GM23338 (cell line): ENCODE measurements around the gene RBP5. TPM values are rescaled to one million over a fixed set of nuclear protein-coding genes. Genes with fewer than 3 reads are reported as not detected.

Experiments used
- ATAC-seq: fragments of 200-7000 bp; cut with Tn5 transposase; 3 replicates; pipeline ENCODE4 v1.9.1; 2020
- DNase-seq: peaks from one replicate; pipeline ENCODE4 v3.0.0-alpha.2; 2015; ENCODE audit warnings: low spot score
- H2AFZ ChIP-seq: fragments of 200-600 bp; sonication (generic); 2 replicates; pipeline ENCODE4 v1.8.0; 2016; ENCODE audit warnings: antibody characterized with exemption, mild to moderate bottlenecking, moderate library complexity
- H3F3A ChIP-seq: fragments of 200-600 bp; sonication (generic); replicated peaks from 2 replicates; pipeline ENCODE4 v1.8.0; 2017; ENCODE audit warnings: antibody characterized with exemption, mixed run types, low read depth
- H3K27ac ChIP-seq: fragments of 200-600 bp; sonication (generic); 2 replicates; pipeline ENCODE4 v1.6.1; 2016; ENCODE audit warnings: low read depth
- H3K27me3 ChIP-seq: fragments of 200-600 bp; sonication (generic); 2 replicates; pipeline ENCODE4 v1.8.0; 2016; ENCODE audit warnings: mild to moderate bottlenecking, mixed run types, moderate library complexity; ENCODE audit not compliant: insufficient read depth
- H3K36me3 ChIP-seq: fragments of 200-600 bp; sonication (generic); 2 replicates; pipeline ENCODE4 v1.8.0; 2016; ENCODE audit warnings: mild to moderate bottlenecking; ENCODE audit not compliant: insufficient read depth
- H3K4me1 ChIP-seq: fragments of 200-600 bp; sonication (generic); 2 replicates; pipeline ENCODE4 v1.8.0; 2016; ENCODE audit warnings: mild to moderate bottlenecking, moderate library complexity; ENCODE audit not compliant: insufficient read depth
- H3K4me2 ChIP-seq: fragments of 200-600 bp; sonication (generic); 2 replicates; pipeline ENCODE4 v1.7.1; 2017; ENCODE audit warnings: mixed run types
- H3K4me3 ChIP-seq: fragments of 200-600 bp; sonication (generic); 2 replicates; pipeline ENCODE4 v1.6.1; 2016; ENCODE audit warnings: mixed run types
- H3K79me2 ChIP-seq: fragments of 200-600 bp; sonication (generic); replicated peaks from 2 replicates; pipeline ENCODE4 v1.8.0; 2017; ENCODE audit warnings: mild to moderate bottlenecking; ENCODE audit not compliant: insufficient read depth
- H3K9me2 ChIP-seq: fragments of 200-600 bp; sonication (generic); 2 replicates; pipeline ENCODE4 v1.8.0; 2017; ENCODE audit not compliant: insufficient read depth
- H4K20me1 ChIP-seq: fragments of 200-600 bp; sonication (generic); replicated peaks from 2 replicates; pipeline ENCODE4 v1.8.0; 2017; ENCODE audit warnings: mild to moderate bottlenecking; ENCODE audit not compliant: insufficient read depth
- H3K27ac Mint-ChIP-seq: 2 replicates; pipeline ENCODE4 v1.8.0; 2020; ENCODE audit warnings: inconsistent platforms, mild to moderate bottlenecking, moderate library complexity, mixed read lengths
- H3K27me3 Mint-ChIP-seq: 3 replicates; pipeline ENCODE4 v1.8.0; 2022; ENCODE audit warnings: low read depth, mild to moderate bottlenecking, moderate library complexity, mixed read lengths, inconsistent platforms; ENCODE audit not compliant: insufficient read depth, poor library complexity
- H3K36me3 Mint-ChIP-seq: 3 replicates; pipeline ENCODE4 v1.8.0; 2021; ENCODE audit warnings: low read depth, mild to moderate bottlenecking, inconsistent platforms, moderate library complexity, mixed read lengths
- H3K4me1 Mint-ChIP-seq: 3 replicates; pipeline ENCODE4 v1.8.0; 2020; ENCODE audit warnings: mild to moderate bottlenecking, inconsistent platforms, mixed read lengths
- H3K4me3 Mint-ChIP-seq: 3 replicates; pipeline ENCODE4 v1.8.0; 2021; ENCODE audit warnings: moderate library complexity, mild to moderate bottlenecking, inconsistent platforms, mixed read lengths
- H3K9me3 Mint-ChIP-seq: 3 replicates; pipeline ENCODE4 v1.8.0; 2020; ENCODE audit warnings: moderate library complexity, mild to moderate bottlenecking, inconsistent platforms, mixed read lengths
- CREB1 ChIP-seq: fragments of 250-450 bp; sonication (Bioruptor Pico); IDR thresholded peaks from 2 replicates; pipeline ENCODE4 v1.5.0; 2020; ENCODE audit warnings: low read depth, mild to moderate bottlenecking, moderate library complexity
- JUNB ChIP-seq: IDR thresholded peaks from one replicate; pipeline ENCODE4 v1.6.1; 2016; ENCODE audit warnings: antibody characterized with exemption; ENCODE audit not compliant: unreplicated experiment
- NANOG ChIP-seq: IDR thresholded peaks from 2 replicates; pipeline ENCODE4 v1.6.1; 2016; ENCODE audit warnings: antibody characterized with exemption, borderline replicate concordance
- POLR2AphosphoS5 ChIP-seq: IDR thresholded peaks from 2 replicates; pipeline ENCODE4 v1.6.1; 2016; ENCODE audit warnings: antibody characterized with exemption, low read depth
- ZNF114 ChIP-seq: fragments of 250-450 bp; sonication (Bioruptor Pico); IDR thresholded peaks from 2 replicates; pipeline ENCODE4 v1.5.0; 2020; ENCODE audit warnings: mild to moderate bottlenecking, moderate library complexity
- ZNF331 ChIP-seq: fragments of 250-450 bp; sonication (Bioruptor Pico); IDR thresholded peaks from 2 replicates; pipeline ENCODE4 v1.5.0; 2020; ENCODE audit warnings: low read depth, mild to moderate bottlenecking, moderate library complexity
- polyA plus RNA-seq: library from polyadenylated mRNA; unstranded; fragments of >200 nt; fragmentation: Nextera tagmentation; extraction: Ambion mirVana; gene quantifications from 2 replicates; pipeline ENCODE4 v1.2.1, GENCODE V29; 2016
- total RNA-seq: library from RNA; depleted of rRNA; stranded (reverse); fragments of >200 nt; shearing (Covaris generic); gene quantifications from 2 replicates; pipeline ENCODE4 v1.2.3, GENCODE V29; 2014
- TF ChIP-seq, protein P1 (sequence below), 2 experiments: fragments of 200-600 bp in 1 of 2; sonication (generic) in 1 of 2; conservative IDR thresholded peaks; 2 replicates each; pipeline versions ENCODE4 v1.5.1 to v1.6.1; 2016 to 2017; ENCODE audit warnings: antibody characterized with exemption in 2 of 2, low read depth in 2 of 2, mild to moderate bottlenecking in 2 of 2, moderate library complexity in 1 of 2
- TF ChIP-seq, protein P2 (sequence below): IDR thresholded peaks from 2 replicates; pipeline ENCODE4 v1.6.1; 2016; ENCODE audit warnings: antibody characterized with exemption
- TF ChIP-seq, protein P3 (sequence below): IDR thresholded peaks from one replicate; pipeline ENCODE4 v1.6.1; 2018; ENCODE audit warnings: antibody characterized with exemption; ENCODE audit not compliant: unreplicated experiment
- TF ChIP-seq, protein P4 (sequence below): fragments of 250-450 bp; sonication (Bioruptor Pico); IDR thresholded peaks from 2 replicates; pipeline ENCODE4 v1.5.0; 2020; ENCODE audit warnings: mild to moderate bottlenecking, moderate library complexity

RBP5 gene
- total and polyA plus RNA-seq, 2 experiments from 2014 or later: 1.2 to 3.0 TPM

DNA sequence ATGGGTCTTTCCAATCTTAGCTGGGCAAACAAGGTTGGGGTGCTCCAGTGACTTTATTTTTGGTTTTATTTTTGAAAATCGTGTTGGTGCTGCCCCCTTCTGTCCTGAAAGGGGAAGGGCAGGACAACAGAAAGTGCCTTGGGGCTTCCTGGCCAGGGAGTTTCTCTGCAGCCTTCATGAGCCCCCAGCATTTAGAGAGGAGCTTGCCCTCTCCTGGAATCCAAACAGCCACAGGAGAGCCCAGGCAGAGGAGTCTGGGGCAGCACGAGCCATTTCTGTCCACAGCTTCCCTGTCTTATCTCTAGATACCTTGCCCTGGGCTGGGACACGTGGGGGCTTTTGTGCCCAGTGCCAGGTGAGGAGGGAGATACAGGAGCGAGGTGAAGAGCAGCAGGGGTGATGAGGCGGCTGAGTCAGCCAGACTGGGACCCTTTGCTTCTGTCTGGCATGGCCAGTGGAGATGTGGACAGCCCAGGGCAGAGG is 15.3 kb downstream of the RBP5 start:
- no peak overlapping the region for H3K4me2 ChIP-seq
- H3K9me2 ChIP-seq: no peaks in the 10 kb centered on the region
- H3K4me3 Mint-ChIP-seq: no peak overlapping the region
- H3K4me3 ChIP-seq: no peak overlapping the region
- peaks cover 6% of the 10 kb centered on the region for H3K4me1 ChIP-seq
- H3F3A ChIP-seq: no peaks in the 10 kb centered on the region
- no peak overlapping the region for H3K27ac ChIP-seq
- H3K27me3 ChIP-seq: no peaks in the 10 kb centered on the region
- H2AFZ ChIP-seq: no peak overlapping the region
- peaks cover 12% of the 10 kb centered on the region for H3K27me3 Mint-ChIP-seq
- H3K36me3 Mint-ChIP-seq: no peaks in the 10 kb centered on the region
- H3K9me3 Mint-ChIP-seq: no peaks in the 10 kb centered on the region
- H3K36me3 ChIP-seq: no peaks in the 10 kb centered on the region
- H3K4me1 Mint-ChIP-seq: peaks cover 9% of the 10 kb centered on the region
- H3K27ac Mint-ChIP-seq: no peak overlapping the region
- no peaks in the 10 kb centered on the region for H3K79me2 ChIP-seq
- ATAC-seq (peak; percentile 14; the same call in 2 of the 3 replicates), DNase-seq (peak; percentile 64)
- no peaks in the 10 kb centered on the region for H4K20me1 ChIP-seq
- no peak for TF ChIP-seq JUNB
- TF ChIP-seq, protein P1, sequence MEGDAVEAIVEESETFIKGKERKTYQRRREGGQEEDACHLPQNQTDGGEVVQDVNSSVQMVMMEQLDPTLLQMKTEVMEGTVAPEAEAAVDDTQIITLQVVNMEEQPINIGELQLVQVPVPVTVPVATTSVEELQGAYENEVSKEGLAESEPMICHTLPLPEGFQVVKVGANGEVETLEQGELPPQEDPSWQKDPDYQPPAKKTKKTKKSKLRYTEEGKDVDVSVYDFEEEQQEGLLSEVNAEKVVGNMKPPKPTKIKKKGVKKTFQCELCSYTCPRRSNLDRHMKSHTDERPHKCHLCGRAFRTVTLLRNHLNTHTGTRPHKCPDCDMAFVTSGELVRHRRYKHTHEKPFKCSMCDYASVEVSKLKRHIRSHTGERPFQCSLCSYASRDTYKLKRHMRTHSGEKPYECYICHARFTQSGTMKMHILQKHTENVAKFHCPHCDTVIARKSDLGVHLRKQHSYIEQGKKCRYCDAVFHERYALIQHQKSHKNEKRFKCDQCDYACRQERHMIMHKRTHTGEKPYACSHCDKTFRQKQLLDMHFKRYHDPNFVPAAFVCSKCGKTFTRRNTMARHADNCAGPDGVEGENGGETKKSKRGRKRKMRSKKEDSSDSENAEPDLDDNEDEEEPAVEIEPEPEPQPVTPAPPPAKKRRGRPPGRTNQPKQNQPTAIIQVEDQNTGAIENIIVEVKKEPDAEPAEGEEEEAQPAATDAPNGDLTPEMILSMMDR (conservative IDR thresholded peaks at IDR 0.05; ENCODE audit: low read depth in 2 of 2): peak; percentile 78 to 83

DNA sequence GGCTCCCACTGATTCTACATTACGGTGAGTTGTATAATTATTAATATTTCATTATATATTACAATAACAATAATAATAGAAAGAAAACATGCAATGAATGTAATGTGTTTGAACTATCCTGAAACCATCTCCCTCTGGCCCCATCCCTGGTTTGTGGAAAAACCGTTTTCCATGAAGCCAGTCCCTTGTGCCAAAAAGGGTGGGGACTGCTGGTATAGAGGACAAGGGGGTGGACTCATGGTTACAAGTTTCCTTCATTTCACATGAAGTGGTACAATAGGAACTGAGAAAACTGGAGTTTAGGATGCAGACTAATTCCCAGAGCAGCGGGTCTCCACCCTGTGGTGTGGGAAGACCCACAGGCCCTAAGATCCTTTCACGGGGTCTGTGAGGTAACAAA is 16.6 kb downstream of the RBP5 start:
- Histone ChIP-seq H2AFZ (no peak overlapping the region), H3K4me2 (no peak overlapping the region), H3K9me2 (no peaks in the 10 kb centered on the region), H3K4me3 (no peak overlapping the region), H4K20me1 (no peaks in the 10 kb centered on the region), H3K79me2 (peaks cover 2% of the 10 kb centered on the region; the same call in 1 of the 2 replicates), H3K4me1 (peaks cover 12% of the 10 kb centered on the region), H3F3A (no peaks in the 10 kb centered on the region), H3K27ac (no peak overlapping the region), H3K27me3 (no peaks in the 10 kb centered on the region), H3K36me3 (no peaks in the 10 kb centered on the region)
- H3K4me3 Mint-ChIP-seq: no peak overlapping the region
- ATAC-seq (no peak), DNase-seq (no peak)
- H3K27me3 Mint-ChIP-seq: peaks cover 20% of the 10 kb centered on the region
- H3K27ac Mint-ChIP-seq: no peak overlapping the region
- H3K4me1 Mint-ChIP-seq: peaks cover 16% of the 10 kb centered on the region
- peaks cover 6% of the 10 kb centered on the region; the same call in 2 of the 3 replicates for H3K36me3 Mint-ChIP-seq
- H3K9me3 Mint-ChIP-seq: peaks cover 3% of the 10 kb centered on the region; the same call in 1 of the 3 replicates
- TF ChIP-seq CREB1 (CRISPR knock-in tag): no peak
- TF ChIP-seq, protein P2, sequence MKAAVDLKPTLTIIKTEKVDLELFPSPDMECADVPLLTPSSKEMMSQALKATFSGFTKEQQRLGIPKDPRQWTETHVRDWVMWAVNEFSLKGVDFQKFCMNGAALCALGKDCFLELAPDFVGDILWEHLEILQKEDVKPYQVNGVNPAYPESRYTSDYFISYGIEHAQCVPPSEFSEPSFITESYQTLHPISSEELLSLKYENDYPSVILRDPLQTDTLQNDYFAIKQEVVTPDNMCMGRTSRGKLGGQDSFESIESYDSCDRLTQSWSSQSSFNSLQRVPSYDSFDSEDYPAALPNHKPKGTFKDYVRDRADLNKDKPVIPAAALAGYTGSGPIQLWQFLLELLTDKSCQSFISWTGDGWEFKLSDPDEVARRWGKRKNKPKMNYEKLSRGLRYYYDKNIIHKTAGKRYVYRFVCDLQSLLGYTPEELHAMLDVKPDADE: no peak
- TF ChIP-seq ZNF114 (CRISPR knock-in tag): no peak
- TF ChIP-seq, protein P3, sequence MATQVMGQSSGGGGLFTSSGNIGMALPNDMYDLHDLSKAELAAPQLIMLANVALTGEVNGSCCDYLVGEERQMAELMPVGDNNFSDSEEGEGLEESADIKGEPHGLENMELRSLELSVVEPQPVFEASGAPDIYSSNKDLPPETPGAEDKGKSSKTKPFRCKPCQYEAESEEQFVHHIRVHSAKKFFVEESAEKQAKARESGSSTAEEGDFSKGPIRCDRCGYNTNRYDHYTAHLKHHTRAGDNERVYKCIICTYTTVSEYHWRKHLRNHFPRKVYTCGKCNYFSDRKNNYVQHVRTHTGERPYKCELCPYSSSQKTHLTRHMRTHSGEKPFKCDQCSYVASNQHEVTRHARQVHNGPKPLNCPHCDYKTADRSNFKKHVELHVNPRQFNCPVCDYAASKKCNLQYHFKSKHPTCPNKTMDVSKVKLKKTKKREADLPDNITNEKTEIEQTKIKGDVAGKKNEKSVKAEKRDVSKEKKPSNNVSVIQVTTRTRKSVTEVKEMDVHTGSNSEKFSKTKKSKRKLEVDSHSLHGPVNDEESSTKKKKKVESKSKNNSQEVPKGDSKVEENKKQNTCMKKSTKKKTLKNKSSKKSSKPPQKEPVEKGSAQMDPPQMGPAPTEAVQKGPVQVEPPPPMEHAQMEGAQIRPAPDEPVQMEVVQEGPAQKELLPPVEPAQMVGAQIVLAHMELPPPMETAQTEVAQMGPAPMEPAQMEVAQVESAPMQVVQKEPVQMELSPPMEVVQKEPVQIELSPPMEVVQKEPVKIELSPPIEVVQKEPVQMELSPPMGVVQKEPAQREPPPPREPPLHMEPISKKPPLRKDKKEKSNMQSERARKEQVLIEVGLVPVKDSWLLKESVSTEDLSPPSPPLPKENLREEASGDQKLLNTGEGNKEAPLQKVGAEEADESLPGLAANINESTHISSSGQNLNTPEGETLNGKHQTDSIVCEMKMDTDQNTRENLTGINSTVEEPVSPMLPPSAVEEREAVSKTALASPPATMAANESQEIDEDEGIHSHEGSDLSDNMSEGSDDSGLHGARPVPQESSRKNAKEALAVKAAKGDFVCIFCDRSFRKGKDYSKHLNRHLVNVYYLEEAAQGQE: no peak
- TF ChIP-seq ZNF331 (CRISPR knock-in tag): no peak
- TF ChIP-seq, protein P4, sequence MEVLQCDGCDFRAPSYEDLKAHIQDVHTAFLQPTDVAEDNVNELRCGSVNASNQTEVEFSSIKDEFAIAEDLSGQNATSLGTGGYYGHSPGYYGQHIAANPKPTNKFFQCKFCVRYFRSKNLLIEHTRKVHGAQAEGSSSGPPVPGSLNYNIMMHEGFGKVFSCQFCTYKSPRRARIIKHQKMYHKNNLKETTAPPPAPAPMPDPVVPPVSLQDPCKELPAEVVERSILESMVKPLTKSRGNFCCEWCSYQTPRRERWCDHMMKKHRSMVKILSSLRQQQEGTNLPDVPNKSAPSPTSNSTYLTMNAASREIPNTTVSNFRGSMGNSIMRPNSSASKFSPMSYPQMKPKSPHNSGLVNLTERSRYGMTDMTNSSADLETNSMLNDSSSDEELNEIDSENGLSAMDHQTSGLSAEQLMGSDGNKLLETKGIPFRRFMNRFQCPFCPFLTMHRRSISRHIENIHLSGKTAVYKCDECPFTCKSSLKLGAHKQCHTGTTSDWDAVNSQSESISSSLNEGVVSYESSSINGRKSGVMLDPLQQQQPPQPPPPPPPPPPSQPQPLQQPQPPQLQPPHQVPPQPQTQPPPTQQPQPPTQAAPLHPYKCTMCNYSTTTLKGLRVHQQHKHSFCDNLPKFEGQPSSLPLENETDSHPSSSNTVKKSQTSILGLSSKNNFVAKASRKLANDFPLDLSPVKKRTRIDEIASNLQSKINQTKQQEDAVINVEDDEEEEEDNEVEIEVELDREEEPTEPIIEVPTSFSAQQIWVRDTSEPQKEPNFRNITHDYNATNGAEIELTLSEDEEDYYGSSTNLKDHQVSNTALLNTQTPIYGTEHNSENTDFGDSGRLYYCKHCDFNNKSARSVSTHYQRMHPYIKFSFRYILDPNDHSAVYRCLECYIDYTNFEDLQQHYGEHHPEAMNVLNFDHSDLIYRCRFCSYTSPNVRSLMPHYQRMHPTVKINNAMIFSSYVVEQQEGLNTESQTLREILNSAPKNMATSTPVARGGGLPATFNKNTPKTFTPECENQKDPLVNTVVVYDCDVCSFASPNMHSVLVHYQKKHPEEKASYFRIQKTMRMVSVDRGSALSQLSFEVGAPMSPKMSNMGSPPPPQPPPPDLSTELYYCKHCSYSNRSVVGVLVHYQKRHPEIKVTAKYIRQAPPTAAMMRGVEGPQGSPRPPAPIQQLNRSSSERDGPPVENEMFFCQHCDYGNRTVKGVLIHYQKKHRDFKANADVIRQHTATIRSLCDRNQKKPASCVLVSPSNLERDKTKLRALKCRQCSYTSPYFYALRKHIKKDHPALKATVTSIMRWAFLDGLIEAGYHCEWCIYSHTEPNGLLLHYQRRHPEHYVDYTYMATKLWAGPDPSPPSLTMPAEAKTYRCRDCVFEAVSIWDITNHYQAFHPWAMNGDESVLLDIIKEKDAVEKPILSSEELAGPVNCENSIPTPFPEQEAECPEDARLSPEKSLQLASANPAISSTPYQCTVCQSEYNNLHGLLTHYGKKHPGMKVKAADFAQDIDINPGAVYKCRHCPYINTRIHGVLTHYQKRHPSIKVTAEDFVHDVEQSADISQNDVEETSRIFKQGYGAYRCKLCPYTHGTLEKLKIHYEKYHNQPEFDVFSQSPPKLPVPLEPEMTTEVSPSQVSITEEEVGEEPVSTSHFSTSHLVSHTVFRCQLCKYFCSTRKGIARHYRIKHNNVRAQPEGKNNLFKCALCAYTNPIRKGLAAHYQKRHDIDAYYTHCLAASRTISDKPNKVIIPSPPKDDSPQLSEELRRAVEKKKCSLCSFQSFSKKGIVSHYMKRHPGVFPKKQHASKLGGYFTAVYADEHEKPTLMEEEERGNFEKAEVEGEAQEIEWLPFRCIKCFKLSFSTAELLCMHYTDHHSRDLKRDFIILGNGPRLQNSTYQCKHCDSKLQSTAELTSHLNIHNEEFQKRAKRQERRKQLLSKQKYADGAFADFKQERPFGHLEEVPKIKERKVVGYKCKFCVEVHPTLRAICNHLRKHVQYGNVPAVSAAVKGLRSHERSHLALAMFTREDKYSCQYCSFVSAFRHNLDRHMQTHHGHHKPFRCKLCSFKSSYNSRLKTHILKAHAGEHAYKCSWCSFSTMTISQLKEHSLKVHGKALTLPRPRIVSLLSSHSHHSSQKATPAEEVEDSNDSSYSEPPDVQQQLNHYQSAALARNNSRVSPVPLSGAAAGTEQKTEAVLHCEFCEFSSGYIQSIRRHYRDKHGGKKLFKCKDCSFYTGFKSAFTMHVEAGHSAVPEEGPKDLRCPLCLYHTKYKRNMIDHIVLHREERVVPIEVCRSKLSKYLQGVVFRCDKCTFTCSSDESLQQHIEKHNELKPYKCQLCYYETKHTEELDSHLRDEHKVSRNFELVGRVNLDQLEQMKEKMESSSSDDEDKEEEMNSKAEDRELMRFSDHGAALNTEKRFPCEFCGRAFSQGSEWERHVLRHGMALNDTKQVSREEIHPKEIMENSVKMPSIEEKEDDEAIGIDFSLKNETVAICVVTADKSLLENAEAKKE (CRISPR knock-in tag): no peak
- TF ChIP-seq NANOG: no peak
- no peak for TF ChIP-seq POLR2AphosphoS5
